Measurements from ENCODE around the gene RIPOR3.

DNA sequence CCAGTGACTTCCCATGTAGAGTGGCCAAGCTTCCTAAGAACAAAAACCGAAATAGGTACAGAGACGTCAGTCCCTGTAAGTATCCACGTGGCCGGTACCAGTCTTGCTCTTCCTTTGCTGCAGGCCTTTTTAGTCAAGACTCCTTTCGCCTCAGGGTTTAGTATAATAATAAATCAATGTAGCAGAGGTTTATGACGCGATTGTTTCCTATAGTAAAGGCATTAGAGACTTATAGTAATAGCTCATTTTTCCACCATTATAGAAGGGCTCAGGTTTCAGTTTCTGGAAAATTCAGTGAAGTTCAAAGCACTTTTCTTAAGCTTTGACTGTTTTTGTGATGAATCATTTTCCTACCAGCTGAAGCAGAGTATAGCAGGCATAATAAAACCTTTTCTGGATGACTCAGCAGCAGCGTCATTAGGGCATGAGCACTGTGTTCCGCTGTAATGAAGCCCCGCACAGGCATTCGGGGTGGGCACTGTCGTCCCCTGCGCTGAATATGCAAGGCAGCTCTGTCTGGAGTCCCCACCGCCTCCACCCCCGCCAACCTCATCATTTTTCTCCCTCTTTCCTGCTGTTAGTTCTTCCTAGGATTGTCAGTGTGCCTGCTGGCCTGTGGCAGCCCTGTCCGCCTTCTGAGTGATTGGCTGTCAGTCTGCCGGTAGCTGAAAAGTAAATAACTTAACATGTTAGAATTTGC, 129.8 kb downstream of the RIPOR3 start:
- TF ChIP-seq POLR2A (IDR thresholded peaks at IDR 0.05), result no peak
- TF ChIP-seq, protein P1, sequence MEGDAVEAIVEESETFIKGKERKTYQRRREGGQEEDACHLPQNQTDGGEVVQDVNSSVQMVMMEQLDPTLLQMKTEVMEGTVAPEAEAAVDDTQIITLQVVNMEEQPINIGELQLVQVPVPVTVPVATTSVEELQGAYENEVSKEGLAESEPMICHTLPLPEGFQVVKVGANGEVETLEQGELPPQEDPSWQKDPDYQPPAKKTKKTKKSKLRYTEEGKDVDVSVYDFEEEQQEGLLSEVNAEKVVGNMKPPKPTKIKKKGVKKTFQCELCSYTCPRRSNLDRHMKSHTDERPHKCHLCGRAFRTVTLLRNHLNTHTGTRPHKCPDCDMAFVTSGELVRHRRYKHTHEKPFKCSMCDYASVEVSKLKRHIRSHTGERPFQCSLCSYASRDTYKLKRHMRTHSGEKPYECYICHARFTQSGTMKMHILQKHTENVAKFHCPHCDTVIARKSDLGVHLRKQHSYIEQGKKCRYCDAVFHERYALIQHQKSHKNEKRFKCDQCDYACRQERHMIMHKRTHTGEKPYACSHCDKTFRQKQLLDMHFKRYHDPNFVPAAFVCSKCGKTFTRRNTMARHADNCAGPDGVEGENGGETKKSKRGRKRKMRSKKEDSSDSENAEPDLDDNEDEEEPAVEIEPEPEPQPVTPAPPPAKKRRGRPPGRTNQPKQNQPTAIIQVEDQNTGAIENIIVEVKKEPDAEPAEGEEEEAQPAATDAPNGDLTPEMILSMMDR (IDR thresholded peaks at IDR 0.05), result no peak
